Measurements from ENCODE around the gene SCLY.

Gene SCLY

GRCh38 chr2:238140040-238140439 is 79.2 kb downstream of the SCLY start:
- DNase-seq (ENCODE audit: low read depth in 2 of 2) = no peak

DNA sequence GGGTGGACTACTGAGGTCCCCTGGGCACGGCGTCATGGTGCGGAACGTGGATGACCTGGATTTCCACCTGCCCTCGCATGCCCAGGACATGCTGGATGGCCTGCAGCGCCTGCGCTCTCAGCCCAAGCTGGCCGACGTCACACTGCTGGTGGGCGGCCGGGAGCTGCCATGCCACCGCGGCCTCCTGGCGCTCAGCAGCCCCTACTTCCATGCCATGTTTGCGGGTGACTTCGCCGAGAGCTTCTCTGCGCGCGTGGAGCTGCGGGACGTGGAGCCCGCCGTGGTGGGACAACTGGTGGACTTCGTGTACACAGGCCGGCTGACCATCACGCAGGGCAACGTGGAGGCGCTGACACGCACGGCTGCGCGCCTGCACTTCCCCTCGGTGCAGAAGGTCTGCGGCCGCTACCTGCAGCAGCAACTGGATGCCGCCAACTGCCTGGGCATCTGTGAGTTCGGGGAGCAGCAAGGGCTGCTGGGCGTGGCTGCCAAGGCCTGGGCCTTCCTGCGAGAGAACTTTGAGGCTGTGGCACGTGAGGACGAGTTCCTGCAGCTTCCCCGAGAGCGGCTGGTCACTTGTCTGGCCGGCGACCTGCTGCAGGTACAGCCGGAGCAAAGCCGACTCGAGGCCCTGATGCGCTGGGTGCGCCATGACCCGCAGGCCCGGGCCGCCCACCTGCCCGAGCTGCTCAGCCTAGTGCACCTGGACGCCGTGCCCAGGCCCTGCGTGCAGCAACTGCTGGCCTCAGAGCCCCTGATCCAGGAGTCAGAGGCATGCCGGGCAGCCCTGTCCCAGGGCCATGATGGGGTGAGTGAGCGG is 80.1 kb downstream of the SCLY start:
- DNase-seq (ENCODE audit: low read depth in 2 of 2) = no peak

DNA sequence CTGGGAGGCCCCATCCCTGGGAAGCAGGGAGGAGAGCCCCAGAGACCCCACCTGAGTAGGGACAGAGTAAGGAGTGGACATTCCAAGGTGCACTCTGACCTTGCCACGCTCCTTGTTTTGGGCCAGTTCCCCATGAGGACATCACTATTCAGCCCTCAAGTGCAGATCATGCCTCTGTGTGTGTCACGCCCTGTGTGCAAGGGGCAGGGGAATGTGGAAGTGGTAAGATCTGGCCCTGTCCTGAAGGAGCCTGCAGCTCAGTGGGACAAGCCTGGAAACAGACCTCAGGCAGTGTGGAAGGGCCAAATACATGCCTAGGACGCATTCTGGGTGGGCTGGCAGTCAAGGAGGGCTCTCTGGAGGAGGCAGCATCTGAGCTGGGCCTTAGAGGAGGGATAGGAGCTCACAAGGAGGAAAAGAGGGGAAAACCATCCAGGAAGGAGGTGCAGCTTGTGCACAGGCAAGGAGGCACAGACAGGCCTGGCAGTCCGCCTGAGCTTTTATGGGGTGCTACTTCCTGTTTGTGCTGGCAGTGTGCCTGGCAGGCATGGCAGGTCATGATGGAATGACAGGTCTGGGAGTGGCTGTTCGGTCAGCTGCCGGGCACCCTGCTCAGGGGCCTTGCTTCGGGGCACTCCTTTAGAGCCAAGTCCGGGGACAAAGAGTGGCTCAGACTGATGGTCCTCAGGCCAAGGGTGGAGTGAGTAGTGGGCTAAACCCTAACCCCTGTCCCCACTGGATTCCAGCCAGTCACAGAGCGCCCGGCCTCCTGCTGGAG is 80.9 kb downstream of the SCLY start:
- no peak for DNase-seq (ENCODE audit: low read depth in 2 of 2)

DNA sequence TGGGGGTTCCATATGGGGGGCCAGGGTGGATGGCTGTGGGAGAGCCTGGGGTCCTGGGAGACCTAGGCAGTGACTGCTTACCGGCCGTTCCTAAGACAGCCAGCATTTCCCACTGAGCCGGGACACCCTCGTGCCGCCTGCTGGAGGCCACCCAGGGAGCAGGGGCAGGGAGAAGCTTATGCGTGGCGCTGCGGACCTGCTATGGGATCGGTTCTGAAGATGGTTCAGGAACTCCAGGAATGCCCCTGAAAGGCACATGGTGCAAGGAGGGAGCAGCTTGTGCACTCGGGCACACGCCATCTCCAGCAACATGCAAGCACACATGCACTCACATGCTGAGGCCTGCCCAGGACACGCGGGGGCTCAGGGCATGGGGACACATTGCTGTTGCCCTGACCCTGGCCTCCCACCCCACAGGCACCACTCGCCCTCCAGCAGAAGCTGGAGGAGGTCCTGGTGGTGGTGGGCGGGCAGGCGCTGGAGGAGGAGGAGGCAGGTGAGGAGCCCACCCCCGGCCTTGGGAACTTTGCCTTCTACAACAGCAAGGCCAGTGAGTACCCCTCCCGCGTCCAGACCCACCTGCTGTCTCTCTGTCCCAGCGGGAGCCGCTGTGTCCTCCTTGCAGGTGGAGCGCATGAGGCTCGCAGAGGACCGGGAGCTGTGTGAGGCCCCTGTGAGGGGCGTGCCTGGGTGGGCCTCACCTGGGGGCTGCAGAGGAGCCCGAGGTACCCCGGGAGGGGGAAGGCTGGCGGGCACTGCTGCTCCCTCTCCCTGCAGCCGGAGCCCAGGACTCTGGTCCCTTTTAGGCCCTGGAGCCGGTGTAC is 81.8 kb downstream of the SCLY start:
- no peak for DNase-seq (ENCODE audit: low read depth in 2 of 2)

GRCh38 chr2:238143239-238143951 is 82.6 kb downstream of the SCLY start:
- DNase-seq (ENCODE audit: low read depth in 2 of 2) = no peak

GRCh38 chr2:238144262-238144661 is 83.5 kb downstream of the SCLY start:
- DNase-seq (ENCODE audit: low read depth in 2 of 2) = no peak

GRCh38 chr2:238145046-238145445 is 84.2 kb downstream of the SCLY start:
- DNase-seq (ENCODE audit: low read depth in 2 of 2) = no peak

- DNase-seq (ENCODE audit: low read depth in 2 of 2) = no peak
These were observed 85.0 kb downstream of the SCLY start for GRCh38 chr2:238145851-238146250.

GRCh38 chr2:238146884-238147544 is 86.2 kb downstream of the SCLY start:
- no peak for DNase-seq (ENCODE audit: low read depth in 2 of 2)

- no peak for DNase-seq (ENCODE audit: low read depth in 2 of 2)
These were observed 88.2 kb downstream of the SCLY start for GRCh38 chr2:238148981-238149380.
